GF-D8 (cell line): Measurements from ENCODE around the gene KANSL1.

Source experiments
- DNase-seq: peaks from one replicate; lab custom pipeline; 2025; lab: John Stamatoyannopoulos, UW

The KANSL1 gene

DNA sequence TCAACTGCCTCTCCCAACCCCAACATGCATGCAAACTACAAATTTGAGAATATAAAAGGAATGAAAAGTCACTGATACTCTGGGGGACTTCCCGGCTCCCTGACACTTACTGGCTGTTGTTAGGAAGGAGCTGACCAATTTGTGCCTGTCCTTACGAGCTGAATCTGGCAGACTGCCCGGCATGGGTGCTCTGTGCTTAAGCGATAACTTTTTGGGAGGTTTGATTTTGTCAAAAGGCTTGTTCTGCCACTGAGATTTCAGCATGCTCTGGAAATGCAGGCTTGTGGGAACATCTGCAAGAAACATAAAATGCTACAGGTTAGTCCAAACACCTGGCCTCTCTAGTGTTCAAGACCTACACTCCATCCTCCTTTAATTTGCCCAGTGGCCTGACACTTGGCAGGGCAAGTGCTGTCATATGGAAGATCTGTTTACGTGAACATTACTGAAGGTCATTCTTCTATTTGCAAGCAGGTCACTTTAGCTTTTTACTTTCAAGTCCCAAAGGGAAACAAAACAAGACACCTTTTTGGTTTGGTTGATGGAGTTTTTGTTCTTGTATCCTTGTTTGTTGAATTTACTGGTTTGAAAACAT is 153.5 kb downstream of the KANSL1 start:
- no peak for DNase-seq

DNA sequence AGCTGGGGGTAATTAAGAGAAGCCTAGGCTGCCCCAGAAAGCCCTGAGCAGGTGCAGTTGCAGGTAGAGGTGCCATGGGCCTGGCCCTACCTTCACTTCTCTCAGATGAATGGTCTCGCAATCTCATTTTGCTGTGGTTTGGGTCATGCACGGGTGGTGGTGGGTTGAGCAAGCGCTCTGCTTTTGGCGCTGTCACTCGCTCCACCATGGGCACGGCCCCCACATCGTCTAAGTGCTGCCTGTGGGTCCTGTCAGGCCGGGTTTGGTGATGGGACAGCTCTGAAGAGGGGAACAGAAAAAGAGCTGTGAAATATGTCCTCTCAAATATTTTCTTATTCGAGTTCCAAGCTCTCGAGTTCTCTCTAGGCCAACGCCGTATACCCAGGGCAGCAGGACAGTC is 154.3 kb downstream of the KANSL1 start:
- no peak for DNase-seq

DNA sequence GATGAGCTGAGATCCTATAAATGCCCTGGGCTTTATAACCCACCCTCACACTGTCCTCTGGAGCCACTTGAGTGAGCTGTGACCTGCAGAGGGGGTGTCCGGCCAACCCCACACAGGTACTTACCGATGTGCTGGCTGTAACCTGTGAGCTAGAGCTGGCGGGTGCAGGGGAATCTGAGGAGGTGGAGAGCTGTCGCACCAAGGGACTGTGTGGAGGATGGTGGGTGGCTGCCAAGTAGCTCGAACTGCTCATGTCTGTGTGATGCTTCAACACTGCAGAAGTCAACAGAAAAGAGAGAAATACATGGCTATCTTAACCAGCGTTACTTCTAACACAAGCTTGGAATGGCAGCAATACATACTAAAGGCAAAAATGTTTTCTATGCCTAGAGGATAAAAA is 154.8 kb downstream of the KANSL1 start:
- DNase-seq: no peak

DNA sequence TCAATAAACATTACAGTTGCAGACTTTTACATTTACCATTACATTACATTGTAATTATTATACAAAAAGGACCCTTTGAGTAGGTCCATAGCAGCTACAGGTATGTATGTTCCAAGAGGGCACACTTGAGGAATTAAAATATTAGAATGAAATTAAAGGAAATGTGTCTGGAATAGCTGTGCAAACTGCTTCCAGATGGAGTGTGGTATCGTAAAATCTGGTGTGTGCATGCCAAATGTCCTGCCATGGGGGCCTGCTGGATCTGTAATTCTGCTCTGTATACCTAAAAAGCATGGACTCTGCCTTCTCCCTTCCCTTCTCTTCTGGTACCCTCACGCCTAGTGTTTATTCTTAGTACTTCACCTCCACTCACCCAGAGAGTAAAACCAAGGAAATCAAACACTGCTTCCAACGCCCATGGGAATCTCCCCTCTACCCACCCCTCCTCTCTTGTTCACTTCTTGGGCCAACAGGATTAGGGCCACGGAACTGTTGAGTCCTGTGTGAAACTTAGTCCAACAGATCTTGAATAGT is 155.4 kb downstream of the KANSL1 start:
- no peak for DNase-seq

DNA sequence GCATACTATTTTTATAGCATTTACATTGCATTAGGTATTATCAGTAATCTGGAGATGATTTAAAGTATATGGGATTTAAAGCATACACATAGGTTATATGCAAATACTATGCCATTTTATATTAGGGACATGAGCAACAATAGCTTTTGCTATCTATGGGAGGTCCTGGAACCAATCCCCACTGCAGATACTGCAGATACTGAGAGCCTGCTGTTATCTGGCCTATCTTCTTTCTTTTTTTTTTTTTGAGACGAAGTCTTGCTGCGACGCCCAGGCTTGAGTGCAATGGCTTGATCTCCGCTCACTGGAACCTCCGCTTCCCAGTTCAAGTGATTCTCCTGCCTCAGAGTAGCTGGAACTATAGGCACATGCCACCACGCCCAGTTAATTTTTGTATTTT is 156.7 kb downstream of the KANSL1 start:
- DNase-seq: no peak

DNA sequence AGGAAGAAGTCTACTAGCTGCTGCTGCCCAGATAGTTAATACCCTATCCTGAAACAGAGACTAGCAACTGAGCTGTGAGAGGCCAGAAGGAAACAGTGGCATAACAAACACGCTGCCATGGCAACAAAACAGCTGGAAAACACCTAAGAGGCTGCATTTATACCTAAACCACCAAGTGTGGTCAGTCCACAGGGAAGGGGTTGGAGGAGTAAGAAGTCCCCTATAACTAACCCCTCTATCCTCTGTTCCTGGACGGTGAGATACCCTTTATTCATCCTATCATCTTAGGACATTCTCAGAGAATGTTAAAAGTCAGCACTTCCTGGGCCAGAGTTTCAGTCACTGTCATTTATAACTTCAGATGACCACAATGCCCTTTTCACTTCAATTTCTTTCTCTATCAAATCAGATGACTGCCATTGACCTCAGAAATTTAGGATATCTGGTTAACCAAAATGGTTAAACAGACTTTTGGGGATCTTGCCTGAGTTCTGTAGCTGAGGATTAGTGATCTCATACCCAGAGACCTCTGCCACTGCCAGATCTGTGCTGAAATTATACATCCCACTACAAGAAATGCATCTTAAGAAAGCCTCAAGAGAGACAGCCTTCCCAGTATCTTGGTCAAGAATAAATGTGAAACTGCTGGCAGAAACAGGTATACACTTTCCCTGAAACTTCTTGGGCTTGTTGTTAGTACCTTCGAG is 158.0 kb downstream of the KANSL1 start:
- no peak for DNase-seq

DNA sequence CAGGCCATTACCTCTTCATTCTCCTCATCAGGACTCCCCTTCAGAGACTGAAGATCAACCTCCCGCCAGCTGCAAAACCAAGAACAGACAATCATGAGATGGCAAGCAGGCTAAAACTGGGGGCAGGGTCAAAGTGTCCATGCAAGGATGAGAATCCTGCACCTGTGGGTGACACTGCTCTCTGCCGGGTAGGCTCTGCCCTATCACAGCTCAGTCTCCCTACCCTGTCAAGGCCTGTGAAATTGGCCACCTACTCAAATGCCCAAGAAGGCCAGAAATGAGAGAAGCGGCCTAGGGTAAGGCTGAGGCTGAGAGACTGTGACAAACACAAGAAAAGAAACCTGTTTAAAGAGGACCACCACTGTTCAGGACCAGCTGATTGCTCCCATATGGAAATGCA is 159.8 kb downstream of the KANSL1 start:
- no peak for DNase-seq

DNA sequence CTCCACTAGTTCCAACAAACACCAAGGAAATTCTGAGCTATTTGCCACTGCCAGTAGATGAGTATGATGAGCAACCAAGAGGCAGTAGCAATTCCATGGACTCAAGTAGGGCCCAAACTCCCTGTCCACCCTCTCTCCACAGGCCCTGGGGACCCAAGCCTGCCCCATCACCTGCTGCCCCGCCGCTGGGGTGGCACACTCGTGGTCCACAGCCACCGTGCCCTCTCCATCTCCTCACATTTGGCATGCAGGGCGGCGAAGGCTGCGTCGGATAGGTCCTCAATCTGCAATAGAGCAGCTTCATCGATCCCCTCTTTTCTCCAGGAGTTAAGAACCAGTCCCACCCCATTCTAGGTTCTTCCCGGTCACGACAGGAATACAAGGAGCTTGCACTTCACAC is 160.3 kb downstream of the KANSL1 start:
- DNase-seq: no peak

DNA sequence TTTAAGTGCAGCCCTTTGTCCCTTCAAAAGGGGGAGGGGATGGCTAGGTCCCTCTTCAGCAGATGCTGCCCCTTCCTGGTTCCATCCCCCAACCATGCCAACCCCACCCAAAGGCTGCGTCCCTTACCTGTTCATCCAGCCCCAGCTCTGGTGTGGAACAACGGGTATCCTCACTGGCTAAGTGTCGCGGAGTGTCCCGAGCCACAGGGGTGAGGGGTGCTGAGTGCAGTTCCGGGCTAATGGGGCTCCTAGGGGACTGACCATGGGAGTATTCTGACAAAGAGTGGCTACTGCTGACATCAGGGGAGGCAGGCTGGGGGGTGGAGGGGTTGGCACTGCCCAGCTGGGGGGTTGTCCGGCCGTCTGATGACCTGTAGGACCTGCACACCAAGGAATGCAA is 161.3 kb downstream of the KANSL1 start:
- no peak for DNase-seq

DNA sequence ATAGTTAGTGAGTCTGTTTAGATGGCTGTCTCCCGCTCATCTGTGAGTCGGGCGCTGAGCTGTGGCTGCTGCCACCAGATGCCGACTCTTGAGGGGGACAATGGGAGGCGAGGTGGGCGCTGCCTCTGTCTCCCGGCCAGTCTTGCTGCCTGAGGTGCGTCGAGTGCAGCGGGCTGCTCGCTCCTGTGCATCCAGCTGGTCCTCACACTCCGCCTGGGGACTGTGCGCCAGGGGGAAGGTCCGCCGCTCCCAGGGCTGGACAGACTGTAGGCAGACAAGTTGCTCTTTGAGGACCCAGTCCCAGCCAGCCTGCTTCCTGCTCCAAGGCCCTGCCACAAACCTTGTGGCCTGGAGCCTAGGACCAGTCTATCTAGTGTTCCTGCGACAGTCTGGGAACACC is 161.8 kb downstream of the KANSL1 start:
- DNase-seq: no peak

DNA sequence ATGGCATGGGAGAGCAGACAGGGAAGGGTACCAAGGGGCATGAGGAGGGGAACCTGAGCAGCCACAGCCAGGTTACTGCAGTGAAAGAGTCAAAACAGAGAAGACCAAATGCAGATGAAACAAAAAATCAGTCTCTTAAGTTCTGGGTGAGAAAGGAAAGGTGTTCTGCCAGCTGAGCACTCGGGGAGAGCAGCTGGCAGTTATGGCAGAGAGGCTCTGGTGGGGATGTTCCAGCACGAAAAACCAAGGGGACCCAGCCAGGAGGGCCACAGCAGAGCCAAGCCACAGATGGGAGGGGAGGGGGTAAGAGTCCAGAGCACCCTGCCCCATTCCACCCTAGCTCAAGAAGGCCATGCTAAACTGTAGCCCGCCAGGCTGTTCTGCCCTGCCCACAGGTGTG is 162.5 kb downstream of the KANSL1 start:
- no peak for DNase-seq

DNA sequence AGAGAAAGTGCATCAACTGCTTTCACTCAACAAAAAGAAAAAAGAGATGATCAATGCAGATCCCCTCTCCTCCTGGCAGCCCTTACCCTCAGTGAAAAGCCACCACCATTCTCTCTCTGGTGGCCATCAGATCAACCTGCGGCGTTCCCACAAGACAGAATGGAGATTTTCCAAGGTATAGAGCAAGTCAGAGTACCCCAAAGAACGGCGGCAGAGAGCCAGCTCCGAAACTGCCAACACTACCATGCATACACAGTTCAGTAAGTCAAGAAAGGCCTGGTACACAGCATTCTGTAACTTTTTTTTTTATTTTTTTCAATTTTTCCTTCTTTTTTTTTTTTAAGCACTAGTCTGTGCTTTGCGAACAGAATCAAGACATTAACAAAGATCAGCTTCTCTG is 163.6 kb downstream of the KANSL1 start:
- DNase-seq: no peak

DNA sequence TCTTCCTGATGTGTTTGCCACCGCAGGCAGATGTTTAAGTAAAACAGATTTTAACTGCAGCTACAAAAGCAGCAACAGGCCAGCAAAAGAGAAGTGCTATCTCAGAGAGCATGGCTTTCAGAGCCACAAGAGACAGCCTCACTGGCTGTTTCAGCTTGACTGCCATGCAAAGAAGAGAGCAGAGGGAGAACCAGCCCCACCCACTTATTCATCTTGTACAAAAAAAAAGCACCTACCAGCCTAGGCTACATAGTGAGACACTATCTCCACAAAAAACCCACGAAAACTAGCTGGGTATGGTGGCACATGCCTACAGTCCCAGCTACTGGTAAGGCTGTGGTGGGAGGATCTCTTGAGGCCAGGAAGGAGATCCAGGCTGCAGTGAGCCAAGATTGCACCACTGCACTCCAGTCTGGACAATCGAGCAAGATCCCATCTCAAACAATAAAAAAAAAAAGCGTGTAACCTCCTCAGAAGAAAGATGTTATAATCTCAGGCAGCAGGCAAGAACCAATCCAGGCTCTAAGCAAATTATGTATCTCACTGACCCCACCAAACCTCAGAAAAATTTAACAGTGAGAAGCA is 164.2 kb downstream of the KANSL1 start:
- DNase-seq: no peak

DNA sequence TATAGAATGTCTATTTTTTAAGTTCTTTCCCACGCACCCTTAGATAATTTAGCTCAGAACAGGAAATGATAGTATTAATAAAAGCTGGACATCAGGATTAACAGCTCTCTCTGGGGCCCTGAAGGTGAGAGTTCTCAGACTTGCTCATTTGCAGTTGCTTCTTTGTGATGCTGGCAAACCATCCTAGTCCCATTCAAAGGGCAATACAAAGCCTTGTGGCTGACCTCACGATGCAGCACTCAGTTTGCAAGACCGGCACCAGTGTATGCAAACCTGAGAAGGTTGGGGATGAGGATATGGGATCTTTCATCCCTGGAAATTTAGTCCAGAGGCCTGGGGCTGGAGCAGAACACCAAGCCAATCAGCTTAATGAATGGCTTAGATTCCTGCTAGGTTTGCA is 164.9 kb downstream of the KANSL1 start:
- no peak for DNase-seq

DNA sequence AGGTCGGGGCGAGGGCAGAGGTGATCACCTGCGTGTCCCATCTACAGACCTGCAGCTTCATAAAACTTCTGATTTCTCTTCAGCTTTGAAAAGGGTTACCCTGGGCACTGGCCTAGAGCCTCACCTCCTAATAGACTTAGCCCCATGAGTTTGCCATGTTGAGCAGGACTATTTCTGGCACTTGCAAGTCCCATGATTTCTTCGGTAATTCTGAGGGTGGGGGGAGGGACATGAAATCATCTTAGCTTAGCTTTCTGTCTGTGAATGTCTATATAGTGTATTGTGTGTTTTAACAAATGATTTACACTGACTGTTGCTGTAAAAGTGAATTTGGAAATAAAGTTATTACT is 165.3 kb downstream of the KANSL1 start:
- no peak for DNase-seq

DNA sequence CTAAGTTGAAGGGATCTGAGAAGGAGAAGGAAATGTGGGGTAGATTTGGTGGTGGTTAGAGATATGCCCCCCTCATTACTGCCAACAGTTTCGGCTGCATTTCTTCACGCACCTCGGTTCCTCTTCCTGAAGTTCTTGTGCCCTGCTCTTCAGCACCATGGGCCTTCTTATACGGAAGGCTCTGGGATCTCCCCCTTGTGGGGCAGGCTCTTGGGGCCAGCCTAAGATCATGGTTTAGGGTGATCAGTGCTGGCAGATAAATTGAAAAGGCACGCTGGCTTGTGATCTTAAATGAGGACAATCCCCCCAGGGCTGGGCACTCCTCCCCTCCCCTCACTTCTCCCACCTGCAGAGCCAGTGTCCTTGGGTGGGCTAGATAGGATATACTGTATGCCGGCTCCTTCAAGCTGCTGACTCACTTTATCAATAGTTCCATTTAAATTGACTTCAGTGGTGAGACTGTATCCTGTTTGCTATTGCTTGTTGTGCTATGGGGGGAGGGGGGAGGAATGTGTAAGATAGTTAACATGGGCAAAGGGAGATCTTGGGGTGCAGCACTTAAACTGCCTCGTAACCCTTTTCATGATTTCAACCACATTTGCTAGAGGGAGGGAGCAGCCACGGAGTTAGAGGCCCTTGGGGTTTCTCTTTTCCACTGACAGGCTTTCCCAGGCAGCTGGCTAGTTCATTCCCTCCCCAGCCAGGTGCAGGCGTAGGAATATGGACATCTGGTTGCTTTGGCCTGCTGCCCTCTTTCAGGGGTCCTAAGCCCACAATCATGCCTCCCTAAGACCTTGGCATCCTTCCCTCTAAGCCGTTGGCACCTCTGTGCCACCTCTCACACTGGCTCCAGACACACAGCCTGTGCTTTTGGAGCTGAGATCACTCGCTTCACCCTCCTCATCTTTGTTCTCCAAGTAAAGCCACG is 165.9 kb downstream of the KANSL1 start:
- no peak for DNase-seq

DNA sequence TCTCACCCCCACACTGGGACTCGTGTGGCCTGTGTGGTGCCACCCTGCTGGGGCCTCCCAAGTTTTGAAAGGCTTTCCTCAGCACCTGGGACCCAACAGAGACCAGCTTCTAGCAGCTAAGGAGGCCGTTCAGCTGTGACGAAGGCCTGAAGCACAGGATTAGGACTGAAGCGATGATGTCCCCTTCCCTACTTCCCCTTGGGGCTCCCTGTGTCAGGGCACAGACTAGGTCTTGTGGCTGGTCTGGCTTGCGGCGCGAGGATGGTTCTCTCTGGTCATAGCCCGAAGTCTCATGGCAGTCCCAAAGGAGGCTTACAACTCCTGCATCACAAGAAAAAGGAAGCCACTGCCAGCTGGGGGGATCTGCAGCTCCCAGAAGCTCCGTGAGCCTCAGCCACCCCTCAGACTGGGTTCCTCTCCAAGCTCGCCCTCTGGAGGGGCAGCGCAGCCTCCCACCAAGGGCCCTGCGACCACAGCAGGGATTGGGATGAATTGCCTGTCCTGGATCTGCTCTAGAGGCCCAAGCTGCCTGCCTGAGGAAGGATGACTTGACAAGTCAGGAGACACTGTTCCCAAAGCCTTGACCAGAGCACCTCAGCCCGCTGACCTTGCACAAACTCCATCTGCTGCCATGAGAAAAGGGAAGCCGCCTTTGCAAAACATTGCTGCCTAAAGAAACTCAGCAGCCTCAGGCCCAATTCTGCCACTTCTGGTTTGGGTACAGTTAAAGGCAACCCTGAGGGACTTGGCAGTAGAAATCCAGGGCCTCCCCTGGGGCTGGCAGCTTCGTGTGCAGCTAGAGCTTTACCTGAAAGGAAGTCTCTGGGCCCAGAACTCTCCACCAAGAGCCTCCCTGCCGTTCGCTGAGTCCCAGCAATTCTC is 166.8 kb downstream of the KANSL1 start:
- DNase-seq: no peak

DNA sequence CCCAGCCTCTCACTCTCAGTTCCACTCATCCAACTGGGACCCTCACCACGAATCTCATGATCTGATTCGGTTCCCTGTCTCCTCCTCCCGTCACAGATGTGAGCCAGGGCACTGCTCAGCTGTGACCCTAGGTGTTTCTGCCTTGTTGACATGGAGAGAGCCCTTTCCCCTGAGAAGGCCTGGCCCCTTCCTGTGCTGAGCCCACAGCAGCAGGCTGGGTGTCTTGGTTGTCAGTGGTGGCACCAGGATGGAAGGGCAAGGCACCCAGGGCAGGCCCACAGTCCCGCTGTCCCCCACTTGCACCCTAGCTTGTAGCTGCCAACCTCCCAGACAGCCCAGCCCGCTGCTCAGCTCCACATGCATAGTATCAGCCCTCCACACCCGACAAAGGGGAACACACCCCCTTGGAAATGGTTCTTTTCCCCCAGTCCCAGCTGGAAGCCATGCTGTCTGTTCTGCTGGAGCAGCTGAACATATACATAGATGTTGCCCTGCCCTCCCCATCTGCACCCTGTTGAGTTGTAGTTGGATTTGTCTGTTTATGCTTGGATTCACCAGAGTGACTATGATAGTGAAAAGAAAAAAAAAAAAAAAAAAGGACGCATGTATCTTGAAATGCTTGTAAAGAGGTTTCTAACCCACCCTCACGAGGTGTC is 167.6 kb downstream of the KANSL1 start:
- DNase-seq: no peak

DNA sequence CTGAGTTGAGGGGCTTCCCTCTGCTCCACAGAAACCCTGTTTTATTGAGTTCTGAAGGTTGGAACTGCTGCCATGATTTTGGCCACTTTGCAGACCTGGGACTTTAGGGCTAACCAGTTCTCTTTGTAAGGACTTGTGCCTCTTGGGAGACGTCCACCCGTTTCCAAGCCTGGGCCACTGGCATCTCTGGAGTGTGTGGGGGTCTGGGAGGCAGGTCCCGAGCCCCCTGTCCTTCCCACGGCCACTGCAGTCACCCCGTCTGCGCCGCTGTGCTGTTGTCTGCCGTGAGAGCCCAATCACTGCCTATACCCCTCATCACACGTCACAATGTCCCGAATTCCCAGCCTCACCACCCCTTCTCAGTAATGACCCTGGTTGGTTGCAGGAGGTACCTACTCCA is 168.2 kb downstream of the KANSL1 start:
- DNase-seq: no peak

DNA sequence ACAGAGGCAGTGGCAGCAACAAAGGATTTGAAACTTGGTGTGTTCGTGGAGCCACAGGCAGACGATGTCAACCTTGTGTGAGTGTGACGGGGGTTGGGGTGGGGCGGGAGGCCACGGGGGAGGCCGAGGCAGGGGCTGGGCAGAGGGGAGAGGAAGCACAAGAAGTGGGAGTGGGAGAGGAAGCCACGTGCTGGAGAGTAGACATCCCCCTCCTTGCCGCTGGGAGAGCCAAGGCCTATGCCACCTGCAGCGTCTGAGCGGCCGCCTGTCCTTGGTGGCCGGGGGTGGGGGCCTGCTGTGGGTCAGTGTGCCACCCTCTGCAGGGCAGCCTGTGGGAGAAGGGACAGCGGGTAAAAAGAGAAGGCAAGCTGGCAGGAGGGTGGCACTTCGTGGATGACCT is 168.6 kb downstream of the KANSL1 start:
- DNase-seq: no peak

DNA sequence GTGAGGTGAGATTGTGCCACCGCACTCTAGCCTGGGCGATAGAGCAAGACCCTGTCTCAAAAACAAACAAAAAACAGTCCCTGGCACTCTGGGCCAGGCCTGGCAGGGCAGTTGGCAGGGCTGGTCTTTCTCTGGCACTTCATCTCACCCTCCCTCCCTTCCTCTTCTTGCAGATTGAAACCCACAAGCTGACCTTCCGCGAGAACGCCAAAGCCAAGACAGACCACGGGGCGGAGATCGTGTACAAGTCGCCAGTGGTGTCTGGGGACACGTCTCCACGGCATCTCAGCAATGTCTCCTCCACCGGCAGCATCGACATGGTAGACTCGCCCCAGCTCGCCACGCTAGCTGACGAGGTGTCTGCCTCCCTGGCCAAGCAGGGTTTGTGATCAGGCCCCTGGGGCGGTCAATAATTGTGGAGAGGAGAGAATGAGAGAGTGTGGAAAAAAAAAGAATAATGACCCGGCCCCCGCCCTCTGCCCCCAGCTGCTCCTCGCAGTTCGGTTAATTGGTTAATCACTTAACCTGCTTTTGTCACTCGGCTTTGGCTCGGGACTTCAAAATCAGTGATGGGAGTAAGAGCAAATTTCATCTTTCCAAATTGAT is 169.3 kb downstream of the KANSL1 start:
- DNase-seq: no peak
